GM19023 (cell line): ENCODE results near the gene ACVR2B.
A peak's percentile ranks its signal among the peaks of the same experiment; 100 is the strongest.
"Not testable (repeated sequence)": the region's sequence is repeated elsewhere in the genome, so short reads cannot be mapped to it uniquely, and the experiment has no call there.

Experiments used
- ATAC-seq: cut with Tn5 transposase; IDR thresholded peaks from one replicate; pipeline ENCODE4 v1.9.1; 2021; ENCODE audit warnings: mild to moderate bottlenecking, moderate library complexity; ENCODE audit not compliant: unreplicated experiment

ACVR2B gene

DNA sequence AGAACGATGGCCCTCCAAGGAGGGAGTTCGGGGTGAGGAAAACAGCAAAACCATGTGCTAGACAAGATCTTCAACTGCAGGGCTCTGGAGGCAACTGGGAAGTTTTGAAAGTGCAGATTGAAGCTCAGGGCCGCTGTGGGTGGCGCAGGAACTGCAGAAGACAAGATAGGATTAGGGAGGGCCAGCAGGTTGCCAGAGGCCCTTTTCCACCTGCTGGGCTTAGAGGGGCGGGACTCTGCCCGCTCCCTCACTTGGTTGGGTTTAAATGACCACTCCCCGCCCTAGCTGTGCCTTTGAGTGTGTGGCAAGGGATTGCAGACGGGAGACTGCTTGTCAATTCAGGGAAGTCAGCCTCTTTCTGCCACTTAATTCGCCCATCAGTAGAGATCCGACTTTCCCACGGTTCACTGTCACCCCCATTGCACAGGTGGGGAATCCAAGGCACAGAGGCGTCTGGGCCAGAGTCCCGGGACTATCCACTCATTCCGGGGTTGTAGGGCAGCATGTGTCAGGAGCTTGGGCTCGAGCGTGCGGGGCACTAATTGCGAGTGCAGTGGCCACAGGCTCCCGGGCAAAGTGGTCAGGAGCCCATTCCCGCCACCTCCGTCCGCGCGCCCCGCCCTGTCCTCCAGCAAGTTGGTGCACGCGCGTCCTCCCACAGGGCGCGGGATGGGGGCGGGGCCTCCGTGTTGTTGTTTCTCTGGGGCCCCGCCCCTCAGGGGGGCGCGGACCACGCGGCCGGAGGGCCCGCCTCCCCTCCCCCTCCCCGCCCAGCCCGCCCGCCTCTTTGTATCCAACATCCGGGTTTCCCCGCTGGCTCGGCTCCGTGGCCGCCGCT lies at the start of gene ACVR2B:
Gene ACVR2B, plus strand, starts transcription at position 816 of the 838 bp plus-strand sequence. CDS start 433 bp downstream, outside the sequence.
- peak; percentile 42 for ATAC-seq

DNA sequence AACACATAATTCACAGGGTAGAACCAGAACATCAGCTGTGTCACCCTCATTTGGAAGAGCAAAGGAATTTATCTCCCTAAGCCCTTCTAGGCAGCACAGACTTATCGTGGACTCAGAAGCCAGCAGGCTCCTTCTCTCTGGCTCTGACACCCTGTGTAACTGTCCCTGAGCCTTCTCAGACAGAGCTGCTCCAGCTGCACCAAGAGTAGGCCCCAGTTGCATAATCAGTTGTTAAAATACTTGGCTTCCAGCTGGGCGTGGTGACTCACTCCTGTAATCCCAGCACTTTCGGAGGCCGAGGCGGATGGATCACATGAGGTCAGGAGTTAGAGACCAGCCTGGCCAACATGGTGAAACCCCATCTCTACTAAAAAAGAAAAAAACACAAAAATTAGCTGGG lies 49.4 kb upstream of the ACVR2B start:
- no peak for ATAC-seq

DNA sequence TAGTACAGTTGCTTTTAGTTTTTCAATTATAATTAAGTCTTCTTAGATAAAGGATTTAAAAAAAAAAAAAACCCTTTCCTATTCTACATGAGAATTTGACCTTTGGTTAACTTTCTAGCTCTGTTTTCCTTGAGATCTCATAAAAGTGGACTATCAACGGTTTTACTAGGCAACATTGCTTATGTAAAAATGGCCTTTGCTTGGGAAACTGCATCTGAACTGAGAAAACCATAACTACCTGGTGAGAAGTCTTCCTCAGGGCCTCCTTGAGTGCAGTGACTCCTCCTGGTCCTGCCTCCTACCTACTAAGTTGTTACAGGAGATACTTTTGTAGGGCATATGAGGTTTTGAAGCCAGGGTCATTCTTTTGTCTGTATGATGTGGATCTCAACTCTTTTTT lies 42.1 kb upstream of the ACVR2B start:
- ATAC-seq, result no peak

- ATAC-seq, result not testable (repeated sequence)
Measured at GRCh38 chr3:38420758-38421157, 32.9 kb upstream of the ACVR2B start.

DNA sequence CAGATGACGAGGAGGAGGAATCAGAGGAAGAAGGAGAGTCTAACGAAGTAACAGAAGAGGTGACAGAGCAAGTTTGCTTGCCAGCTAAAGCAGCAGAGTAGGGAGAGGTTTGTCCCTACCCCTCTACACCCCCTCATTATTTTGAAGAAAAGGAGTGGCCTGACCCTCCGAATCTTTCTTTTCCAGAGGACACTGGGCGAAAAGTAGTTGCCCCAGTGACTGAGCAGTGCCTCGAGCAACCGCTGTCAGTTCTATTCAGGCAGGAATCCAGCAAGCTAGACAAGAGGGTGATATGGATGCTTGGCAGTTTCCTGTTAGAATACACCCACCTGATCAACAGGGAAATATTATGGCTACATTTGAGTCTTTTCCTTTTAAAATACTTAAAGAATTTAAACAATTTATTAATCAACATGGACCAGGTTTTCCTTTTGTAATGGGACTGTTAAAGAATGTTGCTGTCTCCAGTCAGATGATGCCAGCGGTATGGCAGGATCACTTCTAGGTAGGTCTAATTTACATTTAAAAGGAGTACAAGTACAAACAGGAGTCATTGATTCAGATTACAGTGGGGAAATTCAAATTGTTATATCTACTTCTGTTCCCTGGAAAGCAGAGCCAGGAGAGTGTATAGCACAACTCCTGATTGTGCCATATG lies 31.9 kb upstream of the ACVR2B start:
- ATAC-seq, result no peak

DNA sequence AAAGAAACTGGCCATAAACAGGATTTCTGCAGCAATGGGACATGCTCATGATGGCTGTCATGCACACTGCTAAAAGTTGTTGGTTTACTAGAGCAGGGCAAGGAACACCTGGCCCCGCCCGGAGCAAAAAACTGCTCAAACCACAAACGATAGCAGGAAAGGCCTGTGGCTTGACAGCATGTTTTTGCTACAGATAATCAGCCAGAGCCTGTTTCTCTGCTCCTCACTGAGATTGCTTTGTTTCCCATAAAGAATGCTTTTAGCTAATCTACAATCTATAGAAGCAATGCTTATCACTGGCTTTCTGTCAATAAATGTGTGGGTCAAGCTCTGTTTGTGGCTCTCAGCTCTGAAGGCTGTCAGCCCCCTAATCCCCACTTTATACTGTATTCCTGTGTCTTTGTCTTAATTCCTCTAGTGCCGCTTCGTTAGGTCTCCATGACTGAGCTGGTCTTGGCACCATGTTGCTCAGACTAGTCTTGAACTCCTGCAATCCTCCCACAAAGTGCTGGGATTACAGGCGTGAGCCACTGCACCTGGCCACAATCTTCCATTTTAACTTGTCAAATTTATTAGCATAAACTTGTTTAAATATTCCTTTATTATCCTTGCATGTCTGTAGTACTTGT lies 26.8 kb upstream of the ACVR2B start:
- ATAC-seq, result not testable (repeated sequence)

- not testable (repeated sequence) for ATAC-seq
Measured at GRCh38 chr3:38432871-38433658, 20.6 kb upstream of the ACVR2B start.

DNA sequence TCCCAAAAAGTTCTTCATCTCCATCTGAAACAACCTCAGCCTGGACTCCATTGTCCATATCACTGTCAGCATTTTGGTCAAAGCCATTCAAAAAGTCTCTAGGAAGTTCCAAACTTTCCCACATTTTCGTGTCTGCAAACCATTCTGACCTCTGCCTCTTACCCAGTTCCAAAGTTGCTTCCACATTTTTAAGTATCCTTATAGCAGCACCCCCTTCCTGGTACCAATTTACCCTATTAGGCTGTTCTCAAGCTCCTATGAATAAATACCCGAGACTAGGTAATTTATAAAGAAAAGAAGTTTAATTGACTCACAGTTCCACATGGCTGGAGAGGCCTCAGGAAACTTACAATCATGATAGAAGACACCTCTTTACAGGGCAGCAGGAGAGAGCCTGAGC lies 20.0 kb upstream of the ACVR2B start:
- ATAC-seq, result not testable (repeated sequence)

- ATAC-seq, result not testable (repeated sequence)
Measured at GRCh38 chr3:38438436-38439069, 15.1 kb upstream of the ACVR2B start.

- ATAC-seq, result not testable (repeated sequence)
Measured at GRCh38 chr3:38443205-38443604, 10.5 kb upstream of the ACVR2B start.

GRCh38 chr3:38446085-38446686 lies 7.5 kb upstream of the ACVR2B start:
- no peak for ATAC-seq

DNA sequence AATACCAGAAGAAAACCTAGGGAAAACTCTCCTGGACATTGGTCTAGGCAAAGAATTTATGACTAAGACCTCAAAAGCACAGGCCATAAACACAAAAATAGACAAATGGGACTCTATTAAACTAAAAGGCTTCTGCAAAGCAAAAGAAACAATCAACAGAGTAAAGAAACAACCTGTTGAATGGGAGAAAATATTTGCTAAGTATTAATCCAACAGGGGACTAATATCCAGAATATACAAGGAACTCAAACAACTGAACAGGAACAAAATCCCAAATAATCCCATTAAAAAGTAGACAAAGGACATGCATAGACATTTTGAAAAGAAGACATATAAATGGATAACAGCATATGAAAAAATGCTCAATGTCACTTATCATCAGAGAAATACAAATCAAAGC lies 6.9 kb upstream of the ACVR2B start:
- no peak for ATAC-seq

- ATAC-seq, result no peak
Measured at GRCh38 chr3:38450853-38451252, 2.8 kb upstream of the ACVR2B start.

GRCh38 chr3:38453913-38454177 lies 155 bp downstream of the ACVR2B start:
- peak; percentile 14 for ATAC-seq

DNA sequence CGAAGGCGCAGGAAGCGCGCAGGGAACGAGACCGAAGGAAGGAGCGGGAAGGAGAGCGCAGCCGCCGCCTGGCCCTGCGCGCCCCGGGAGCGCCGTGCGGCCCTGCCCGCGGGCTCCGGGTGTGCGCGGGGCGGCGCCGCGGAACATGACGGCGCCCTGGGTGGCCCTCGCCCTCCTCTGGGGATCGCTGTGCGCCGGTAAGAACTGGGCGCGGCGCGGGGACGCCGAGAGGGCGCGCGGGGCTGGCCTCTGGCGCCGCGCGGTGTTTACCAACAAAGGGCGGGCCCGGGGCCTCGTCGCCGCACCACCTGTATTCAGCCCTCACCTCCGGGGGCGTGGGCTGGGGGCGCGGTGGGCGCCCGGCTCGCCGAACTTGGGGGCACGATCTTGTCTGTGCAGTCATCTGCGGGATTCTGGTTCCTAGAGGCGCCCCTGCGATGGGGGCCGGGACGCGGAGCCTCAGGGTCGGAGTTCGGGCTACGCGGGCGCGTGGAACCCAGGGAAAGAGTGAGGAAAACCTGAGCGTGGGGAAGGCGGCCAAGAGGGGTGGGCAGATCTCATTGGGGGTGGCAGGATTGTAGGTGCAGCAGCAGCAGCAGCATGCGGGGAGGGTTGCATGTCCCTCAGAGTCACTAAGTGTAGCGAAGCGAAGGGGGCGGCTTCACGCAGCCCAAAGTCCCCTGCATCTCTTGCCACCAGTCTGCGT lies 641 bp downstream of the ACVR2B start:
- peak; percentile 26 for ATAC-seq

DNA sequence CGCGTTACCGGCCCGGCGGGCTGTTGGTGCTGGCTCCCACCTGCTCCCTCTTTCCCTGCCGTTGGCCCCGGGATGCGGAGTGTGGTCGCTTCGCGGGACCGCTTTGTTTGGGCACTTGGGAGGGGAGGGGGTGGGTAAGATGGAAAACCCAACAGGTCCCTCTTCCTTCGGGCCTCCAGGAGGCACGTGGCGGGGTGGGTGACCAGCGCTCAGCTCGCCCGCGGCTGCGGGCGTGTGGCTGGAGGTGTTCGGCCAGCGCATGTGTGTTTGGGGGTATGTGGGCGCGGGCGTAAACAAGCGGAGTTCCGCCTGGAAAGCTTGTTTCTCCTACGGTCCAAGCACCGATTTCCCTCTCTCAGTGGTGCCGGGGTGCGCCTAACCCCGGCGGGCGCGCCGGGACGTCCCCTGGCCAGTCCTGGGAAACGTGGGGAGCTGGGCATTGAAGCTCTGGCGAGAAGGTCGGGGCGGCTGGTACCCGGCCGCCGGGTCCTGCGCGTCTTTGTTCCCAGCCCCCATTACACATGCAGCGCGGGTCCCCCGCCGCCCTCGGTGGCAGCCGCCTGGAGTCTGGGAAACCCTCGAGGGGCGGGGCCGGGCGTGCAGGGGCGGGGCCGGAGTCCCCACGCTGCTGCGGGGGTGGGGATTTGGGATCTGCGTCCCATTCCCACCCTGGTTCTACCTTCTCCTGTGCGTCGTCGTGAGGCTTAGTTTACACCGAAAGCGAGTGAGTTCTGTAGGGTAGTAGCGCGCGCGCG lies 1.4 kb downstream of the ACVR2B start:
- peak; percentile 22 for ATAC-seq

DNA sequence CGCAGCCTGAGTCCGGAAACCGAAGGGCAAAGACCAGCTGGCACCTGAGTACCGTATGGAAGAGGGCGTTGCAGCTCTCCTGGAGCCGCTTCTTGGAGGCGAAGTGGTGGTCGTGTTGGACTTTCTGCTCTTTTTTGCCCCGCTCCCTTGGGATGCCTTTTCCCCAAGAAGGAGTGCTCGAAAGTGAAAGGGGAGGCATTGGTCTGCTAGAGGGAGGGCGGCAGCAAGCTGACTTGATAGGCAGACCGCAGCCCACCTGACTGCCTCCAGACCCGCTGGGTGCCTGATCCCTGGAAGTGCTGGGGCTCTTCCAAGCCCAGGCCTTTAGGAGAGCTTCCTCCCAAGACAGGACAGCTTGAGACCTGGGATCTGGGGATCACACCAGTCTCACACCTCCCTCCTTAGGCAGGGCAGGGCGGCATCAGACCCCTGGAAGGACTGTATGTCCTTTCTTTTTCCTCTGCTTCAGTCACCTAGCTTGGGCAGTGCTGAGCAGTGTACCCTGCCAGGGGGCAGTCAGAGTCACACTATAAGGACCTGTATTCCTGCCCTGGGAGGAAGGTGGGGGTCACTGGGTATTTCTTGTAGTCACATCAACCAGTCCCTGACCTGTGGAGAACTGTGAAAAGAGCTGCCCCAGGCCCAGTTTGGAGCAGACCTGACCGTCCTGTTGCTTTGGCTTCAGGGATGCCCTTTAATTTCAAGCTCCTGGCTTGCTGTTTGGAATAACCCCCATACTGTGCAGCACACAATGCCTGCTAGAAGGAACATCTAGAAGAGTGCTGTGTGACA lies 2.1 kb downstream of the ACVR2B start:
- ATAC-seq, result peak; percentile 8
